ENCODE data around the gene MT1M.
"Not testable (repeated sequence)": the region's sequence is repeated elsewhere in the genome, so short reads cannot be mapped to it uniquely, and the experiment has no call there.

Gene MT1M

DNA sequence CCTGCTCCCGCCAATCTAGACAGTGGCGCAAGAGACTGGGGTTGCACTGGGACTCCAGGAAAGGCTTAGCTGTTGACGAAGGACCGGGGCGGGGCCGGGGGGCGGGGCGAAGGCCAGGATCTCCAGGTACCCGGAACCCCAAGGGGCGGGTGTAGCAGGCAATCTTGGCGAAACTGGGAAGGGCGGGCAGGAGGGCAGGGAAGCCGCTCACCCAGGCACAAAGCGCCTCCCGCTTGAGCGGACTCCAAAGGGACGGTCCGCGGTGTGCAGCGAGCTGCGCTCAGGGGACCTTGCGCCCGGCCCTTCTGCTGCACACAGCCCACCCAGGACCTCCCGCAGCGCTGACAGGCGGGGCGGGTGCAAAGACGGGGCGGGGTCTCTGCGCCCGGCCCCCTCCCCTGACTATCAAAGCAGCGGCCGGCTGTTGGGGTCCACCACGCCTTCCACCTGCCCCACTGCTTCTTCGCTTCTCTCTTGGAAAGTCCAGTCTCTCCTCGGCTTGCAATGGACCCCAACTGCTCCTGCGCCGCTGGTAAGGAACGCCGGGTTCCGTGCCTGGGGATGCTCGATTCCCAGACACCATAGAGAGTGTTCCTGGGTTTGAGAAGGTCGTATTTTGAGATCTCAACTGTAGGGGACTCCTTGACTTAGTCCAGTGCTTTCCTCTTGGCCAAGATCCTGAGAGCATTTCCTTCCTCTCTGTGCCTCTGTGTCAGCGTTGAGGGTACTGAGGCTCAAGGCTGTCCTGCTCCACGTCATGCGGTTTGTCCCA is 25.3 kb downstream of the MT1M start, which contains the start of gene MT1F:
Gene MT1F (plus strand): TSS at position 405 of the 772 bp plus-strand sequence. CDS start 100 bp downstream, at position 505.
- peak; percentile 4 for DNase-seq

DNA sequence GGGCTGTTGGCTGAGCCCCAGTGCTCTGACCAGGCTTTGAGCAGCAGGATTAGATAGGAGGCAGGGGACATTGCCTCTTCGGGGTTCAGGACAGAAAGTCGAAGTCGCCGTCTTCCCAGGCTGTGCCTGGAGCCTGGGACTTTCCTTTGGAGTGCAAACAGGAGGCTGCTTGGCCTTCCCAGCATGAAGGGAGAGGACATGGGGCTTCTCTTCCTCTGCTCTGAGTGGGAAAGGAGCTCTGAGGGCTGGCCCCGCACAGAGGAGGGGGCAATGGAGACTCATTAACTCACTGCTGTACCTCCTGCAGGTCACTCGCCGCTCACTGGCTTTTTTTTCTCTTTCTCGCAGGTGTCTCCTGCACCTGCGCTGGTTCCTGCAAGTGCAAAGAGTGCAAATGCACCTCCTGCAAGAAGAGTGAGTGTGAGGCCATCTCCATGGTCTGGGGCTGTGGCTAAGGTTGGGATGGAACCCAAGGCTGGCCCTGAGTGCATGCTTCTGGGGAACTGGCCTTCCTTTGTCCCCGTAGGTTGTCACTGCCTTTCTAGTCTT is 25.9 kb downstream of the MT1M start:
- no peak for DNase-seq

DNA sequence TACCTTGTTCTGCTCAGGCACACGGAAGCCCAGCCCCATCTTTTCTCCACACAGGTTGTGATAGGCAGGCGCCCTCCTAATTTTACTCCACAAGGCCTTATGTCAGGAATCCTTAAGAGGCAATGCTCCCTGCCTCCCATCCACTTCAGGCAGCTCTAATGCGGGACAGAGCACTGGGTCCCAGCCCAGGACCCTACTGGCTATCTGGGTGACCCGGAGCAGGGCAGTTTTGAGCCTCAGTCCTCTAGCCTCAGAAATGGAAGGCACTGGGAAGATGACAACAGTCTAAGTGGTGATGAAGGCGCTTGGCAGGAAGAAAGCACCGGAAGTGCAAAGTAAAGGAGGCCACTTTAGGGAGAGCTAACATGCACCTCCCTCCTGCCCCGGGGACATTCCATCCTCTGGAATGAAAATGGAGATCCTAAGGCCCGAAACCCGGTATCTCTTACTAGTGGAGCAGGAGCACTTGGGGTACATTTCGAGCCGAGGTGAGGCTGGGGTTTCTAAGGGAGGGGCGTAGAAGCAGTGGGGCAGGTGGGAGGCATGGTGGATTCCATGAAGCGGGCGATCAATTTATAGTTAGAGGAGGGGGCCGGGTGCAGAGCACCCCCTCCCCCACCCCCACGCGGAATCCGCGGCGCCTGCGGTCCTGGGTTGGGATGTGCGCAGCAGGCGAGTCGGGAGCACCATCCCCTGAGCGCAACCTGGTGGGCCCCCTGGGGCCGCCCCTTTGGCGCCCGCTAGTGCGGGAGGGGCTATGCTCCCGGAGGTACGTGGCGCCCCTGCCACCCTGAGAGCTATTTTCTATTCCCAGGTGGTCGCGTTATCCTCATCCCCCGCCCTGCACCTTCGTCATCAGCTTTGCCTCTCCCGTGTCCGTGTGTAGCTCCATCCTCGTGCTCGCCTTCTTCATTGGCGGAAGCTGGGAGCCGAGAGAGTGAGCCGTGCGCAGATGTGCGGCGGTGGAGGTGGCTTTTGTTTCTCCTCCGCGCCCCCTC is 30.2 kb downstream of the MT1M start:
- DNase-seq: no peak

DNA sequence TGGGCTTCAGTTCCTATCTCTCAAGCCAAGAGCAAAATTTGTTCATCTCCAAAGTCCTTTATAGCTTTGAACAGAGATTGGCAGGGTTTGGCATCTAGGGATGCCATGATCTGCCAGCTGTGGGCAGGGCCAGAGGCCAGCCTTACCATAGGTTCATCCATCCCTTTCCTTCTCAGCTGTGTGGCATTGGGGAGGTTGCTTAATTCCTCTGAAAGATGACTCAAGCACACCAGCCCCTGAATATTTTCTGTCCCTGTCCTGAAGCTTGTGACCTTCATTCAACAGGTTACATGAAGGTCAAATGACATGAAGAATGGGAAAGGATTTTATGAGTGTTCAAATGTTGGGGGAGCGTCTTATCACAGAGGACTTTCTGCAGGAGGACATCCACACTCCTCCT is 32.0 kb downstream of the MT1M start:
- no peak for DNase-seq

DNA sequence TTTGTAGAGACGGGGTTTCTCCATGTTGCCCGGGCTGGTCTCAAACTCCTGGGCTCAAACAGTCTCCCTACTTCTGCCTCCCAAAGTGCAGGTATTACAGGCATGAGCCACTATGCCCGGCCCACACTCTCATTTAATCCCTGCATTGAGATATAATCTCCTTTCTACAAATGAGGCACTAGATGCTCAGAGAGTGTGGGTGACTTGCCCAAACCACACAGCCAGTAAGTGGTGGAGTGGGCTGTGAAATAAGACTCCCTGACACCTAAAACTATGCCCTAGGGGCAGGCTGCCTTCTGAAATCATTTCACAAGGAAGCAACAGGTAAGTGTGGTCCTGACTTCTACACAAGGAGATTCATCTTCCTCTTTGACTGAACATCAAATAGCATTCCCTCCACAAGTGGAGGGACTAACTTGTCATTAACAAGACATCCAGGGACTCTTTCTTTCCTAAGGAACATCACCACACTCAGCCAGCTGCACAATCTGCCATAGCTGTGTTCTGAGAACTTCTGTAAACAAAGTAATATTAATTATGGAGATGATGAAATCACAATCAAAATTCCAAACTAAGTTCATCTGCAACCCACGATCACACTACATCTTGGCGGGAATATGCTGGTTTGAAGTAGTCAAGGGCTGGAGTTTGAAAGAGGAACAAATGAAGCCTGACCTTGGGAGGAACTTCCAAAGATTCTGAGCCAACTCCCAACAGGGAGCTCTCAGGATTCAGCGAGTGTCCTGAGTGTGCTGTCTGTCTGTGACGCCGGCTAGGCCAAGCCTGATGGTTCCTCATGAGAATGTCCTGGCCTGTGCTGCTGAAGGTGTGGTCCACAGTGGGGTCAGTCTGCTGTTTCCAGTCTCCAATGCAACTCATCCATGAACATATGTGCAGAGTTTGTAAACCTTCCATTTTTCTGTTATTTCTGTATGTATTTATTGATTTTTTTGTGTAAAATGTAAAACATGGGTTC is 33.1 kb downstream of the MT1M start:
- DNase-seq: not testable (repeated sequence)

DNA sequence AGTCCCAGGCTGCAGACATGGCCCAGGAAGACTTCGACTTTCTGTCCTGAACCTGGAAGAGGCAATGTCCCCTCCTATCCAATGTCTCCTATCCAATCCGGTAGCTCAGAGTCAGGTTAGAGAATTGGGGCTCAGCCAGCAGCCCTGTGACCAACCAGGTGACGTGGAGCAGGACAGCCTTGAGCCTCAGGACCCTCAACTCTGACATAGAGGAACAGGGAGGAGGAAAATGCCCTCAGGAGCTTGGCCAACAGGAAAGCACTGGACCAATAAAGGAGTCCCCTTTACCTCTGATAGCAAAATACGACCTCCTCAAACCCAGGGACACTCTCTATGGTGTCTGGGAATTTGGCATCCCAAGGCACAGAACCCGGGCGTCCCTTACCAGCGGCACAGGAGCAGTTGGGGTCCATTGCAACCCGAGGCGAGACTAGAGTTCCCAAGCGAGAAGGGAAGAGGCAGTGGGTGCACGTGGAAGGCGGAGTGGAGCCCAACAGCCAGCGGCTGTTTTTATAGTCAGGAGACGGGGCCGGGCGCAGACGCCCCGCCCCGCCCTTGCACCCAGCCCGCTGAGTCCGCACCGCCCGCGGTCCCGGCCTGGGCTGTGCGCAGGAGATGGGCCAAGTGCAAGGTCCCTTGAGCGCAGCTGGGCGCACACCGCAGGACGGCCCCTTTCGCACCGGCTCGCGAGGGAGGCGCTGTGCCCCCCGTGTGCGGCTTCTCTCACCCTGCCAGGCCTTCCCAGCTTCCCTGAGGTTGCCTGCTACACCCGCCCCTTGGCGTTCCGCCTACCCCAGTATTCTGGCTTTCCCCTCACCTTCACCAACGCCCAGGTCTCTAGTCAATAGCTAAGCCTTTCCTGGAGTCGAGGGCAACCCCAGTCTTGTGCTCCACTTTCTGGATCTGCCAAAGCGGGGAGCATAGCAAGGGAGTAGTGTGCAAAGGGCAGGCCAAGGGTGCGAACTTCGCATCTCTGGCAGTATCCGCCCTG is 35.4 kb downstream of the MT1M start, which contains the start of gene MT1G:
Gene MT1G (minus strand): TSS at position 485 of the 991 bp plus-strand sequence. CDS start 72 bp downstream, at position 413.
- DNase-seq: no peak

DNA sequence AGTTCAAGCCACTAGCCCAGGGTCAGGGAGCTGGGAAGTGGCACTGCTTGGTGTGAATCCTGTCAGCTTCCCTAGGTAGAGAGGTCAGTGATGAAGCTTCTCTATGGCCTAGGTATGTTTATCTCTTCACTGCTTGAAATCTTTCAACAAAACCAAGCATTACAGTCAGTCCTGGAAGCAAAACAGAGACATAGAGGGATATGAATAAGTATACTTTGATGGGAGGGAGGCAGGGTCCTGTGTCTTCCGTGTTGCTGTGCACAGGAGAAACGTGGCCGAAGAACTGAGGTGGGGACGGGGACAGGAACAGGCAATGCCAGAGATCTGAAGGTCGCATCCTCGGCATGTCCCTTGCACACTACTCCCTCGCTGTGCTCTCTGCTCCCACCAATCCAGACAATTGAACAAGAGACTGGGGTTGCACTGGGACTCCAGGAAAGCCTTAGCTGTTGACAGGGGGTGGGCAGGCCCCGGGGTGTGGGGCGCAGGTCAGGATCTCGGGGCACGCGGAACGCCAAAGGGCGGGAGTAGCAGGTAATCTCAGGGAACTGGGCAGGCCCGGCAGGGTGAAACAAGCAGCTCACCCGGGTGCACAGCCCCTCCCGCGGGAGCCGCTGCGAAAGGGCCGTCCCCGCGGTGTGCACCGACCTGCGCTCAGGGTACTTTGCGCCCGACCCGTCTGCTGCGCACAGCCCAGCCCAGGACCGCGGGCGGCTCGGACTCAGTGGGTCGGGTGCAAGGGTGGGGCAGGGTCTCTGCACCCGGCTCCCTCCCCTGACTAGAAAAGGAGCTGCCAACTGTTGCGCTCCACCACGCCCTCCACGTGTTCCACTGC is 36.8 kb downstream of the MT1M start, which contains the start of gene MT1H:
Gene MT1H (plus strand): TSS at position 810 of the 835 bp plus-strand sequence. CDS start 71 bp downstream, outside the sequence.
- DNase-seq: no peak

DNA sequence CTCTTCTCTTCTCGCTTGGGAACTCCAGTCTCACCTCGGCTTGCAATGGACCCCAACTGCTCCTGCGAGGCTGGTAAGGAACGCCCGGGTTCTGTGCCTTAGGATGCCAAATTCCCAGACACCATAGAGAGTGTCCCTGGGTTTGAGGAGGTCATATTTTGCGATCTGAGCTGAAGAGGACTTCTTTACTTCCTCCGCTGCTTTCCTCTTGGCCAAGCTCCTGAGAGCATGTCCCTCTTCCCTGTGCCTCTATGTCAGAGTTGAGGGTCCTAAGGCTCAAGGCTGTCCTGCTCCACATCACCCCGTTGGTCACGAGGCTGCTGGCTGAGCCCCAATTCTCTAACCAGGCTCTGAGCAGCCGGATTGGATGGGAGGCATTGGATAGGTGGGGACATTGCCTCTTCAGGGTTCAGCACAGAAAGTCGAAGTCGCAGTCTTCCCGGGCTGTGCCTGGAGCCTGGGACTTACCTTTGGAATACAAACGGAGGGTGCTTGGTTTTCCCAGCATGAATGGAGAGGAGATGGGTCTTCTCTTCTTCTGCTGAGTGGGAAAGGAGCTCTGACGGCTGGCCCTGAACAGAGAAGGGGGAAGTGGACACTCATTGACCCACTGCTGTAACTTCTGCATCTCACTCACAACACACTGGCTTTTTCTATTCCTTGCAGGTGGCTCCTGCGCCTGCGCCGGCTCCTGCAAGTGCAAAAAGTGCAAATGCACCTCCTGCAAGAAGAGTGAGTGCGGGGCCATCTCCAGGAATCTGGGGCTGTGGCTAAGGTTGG is 37.6 kb downstream of the MT1M start:
- no peak for DNase-seq

DNA sequence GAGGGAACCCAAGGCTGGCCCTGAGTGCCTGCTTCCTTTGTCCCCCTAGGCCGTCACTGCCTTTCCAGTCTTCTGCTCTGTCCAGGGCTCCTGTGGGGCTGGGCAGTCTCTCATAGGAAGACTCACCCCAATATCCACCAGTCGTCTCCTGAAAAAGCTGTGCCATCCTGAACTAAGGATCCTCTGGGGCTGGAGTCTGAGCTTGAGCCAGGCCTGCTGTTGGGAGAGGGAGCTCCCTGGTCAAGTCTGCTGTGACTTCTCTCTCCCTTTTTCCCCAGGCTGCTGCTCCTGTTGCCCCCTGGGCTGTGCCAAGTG is 38.1 kb downstream of the MT1M start:
- DNase-seq: no peak

DNA sequence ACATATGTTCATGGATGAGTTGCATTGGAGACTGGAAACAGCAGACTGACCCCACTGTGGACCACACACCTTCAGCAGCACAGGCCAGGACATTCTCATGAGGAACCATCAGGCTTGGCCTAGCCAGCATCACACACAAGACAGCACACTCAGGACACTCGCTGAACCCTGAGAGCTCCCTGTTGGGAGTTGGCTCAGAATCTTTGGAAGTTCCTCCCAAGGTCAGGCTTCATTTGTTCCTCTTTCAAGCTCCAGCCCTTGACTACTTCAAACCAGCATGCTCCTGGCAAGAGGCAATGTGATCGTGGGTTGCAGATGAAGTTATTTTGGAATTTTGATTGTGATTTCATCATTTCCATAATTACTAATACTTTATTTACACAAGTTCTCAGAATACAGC is 39.2 kb downstream of the MT1M start:
- DNase-seq: not testable (repeated sequence)

DNA sequence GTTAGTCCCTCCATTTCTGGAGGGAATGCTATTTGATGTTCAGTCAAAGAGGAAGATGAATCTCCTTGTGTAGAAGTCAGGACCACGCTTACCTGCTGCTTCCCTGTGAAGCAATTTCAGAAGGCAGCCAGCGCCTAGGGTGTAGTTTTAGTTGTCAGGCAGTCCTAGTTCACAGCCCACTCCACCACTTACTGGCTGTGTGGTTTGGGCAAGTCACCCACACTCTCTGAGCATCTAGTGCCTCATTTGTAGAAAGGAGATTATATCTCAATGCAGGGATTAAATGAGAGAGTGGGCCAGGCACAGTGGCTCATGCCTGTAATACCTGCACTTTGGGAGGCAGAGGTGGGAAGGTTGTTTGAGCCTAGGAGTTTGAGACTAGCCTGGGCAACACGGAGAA is 39.7 kb downstream of the MT1M start:
- not testable (repeated sequence) for DNase-seq

DNA sequence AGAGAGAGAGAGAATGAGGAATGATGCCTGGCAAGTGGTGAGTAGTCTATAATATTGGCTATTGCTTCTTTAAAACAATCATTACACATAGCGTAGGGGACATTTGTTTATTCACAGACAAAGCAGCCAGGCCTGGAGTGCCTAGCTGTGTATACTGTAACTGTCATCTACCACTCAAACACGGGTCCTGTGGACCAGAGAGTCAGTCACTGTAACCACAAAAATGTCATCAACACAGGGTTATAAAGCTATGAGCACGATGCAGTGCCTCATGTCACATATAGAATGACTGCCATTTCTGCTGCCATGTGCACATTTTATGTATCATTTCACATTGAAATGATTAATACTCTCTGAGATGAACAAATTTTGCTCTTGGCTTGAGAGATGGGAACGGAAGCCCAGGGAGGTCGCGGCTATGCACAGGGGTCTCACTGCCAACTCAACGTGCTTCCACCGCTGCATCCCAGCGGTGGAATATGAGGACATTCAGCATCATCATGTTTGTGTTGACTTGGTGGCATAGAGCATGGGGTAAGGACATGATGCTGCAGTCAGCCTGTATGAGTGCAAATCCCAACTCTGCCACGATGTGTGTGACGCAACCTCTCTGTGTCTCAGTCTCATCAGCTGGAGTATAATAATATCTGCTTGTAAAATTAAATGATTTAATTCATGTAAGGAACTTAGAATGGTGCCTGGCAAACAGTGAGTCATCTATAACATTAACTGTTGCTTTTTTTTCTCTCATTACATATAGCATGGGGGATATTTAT is 40.5 kb downstream of the MT1M start:
- no peak for DNase-seq

DNA sequence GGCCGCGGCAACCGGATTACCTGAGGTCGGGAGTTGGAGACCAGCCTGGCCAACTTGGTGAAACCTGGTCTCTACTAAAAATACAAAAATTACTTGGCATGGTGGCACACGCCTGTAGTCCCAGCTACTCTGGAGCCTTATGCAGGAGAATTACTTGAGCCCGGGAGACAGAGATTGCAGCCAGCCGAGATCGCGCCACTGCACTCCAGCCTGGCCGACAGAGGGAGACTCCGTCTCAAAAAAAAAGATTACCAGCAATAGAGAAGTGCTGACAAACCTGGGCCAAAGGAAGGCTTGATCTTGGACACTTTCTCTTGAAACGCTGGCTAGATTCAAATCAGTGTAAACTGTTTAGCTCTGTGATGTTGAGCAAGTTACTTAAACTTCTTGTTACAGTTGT is 41.5 kb downstream of the MT1M start:
- no peak for DNase-seq

DNA sequence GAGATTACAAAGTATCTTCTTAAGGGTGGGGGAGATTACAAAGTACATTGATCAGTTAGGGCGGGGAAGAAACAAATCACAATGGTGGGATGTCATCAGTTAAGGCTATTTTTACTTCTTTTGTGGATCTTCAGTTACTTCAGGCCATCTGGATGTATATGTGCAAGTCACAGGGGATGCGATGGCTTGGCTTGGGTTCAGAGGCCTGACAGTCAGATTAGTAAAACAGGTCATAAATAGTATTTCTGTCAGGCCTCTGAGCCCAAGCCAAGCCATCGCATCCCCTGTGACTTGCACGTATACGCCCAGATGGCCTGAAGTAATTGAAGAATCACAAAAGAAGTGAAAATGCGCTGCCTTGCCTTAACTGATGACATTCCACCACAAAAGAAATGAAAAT is 42.1 kb downstream of the MT1M start:
- not testable (repeated sequence) for DNase-seq

DNA sequence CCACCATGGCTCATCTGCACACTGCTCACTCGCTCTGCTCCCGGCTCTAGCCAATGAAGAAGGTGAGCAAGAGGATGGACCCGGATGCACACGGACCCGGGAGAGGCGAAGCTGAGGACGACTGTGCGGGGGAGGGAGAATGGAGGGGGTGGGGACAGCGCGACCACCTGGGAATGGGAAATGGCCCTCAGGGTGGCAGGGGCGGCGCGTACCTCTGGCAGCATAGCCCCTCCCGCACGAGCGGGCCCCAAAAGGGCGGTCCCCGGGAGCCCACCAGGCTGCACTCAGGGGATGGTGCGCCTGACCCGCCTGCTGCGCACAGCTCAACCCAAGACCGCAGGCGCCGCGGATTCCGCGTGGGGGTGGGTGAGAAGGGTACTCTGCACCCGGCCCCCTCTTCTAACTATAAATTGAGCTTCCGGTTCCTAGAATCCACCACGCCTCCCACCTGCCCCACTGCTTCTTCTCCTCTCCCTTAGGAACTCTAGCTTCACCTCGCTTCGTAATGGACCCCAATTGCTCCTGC is 43.3 kb downstream of the MT1M start:
- no peak for DNase-seq

DNA sequence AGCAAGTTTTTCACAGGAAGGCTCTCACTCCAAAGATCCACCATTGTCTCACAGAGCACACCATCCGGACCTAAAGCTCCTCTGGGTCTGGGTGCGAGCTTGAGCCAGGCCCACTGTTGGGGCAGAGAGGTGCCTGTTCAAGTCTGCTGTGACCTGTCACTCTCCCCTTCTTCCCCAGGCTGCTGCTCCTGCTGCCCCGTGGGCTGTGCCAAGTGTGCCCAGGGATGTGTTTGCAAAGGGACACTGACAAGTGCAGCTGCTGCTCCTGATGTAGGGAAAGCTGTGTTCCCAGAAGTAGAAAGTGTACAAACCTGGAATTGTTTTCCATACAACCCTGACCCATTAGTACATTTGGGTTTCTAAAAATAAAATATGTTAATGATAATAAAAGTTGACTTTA is 45.0 kb downstream of the MT1M start:
- DNase-seq: no peak

DNA sequence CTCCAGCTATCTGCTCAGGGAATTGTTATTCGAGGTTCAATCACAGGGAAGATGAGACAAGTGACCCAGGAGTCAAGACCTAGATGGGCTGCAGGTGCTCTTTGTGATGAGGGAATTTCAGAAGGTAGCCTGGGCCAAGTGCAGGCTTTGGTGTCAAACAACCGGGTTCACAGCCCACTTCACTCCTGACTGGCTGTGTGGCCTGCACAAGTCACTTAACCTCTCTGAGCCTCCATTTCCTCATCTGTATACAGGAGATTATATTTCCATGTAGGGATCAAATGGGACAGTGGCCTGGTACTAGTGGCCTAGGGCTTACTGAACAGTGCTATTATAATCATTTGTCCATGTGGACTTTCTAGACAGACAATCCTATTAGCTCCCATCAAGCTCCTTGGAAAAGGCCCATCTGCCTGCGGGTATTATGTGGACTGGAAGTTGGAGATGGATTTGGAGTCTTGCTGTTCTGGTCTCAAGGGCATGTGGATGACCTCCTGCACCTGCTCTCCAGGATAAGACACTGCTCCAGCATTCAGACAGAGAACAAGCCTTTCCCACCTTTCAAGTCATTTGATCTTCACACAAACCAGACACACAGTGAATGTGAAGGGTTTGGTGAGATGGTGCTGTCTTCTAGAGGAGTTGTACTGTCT is 46.7 kb downstream of the MT1M start:
- no peak for DNase-seq

Measured in GDM1 (cell line).